GM06990 (cell line): ENCODE data around the gene ST6GALNAC2.

ENCODE experiments used
- DNase-seq: peaks from one replicate; pipeline ENCODE4 v3.0.0-alpha.2; 2011; ENCODE audit not compliant: insufficient read length; ENCODE audit errors: extremely low read depth
- H3K27me3 ChIP-seq: replicated peaks from 2 replicates; pipeline ENCODE4 v1.6.0; 2011; ENCODE audit warnings: low read length; ENCODE audit not compliant: control insufficient read depth, insufficient read depth
- H3K36me3 ChIP-seq: 2 replicates; pipeline ENCODE4 v1.5.1; 2011; ENCODE audit warnings: low read length; ENCODE audit not compliant: control insufficient read depth, insufficient read depth
- H3K4me3 ChIP-seq: replicated peaks from 2 replicates; pipeline ENCODE4 v1.5.1; 2011; ENCODE audit warnings: low read depth, mild to moderate bottlenecking, control low read depth, low read length
- TF ChIP-seq, protein P1 (sequence below): IDR thresholded peaks from 2 replicates; pipeline ENCODE4 v1.5.1; 2011; ENCODE audit warnings: low read length, control low read depth, mild to moderate bottlenecking, inconsistent platforms; ENCODE audit not compliant: insufficient read depth, poor library complexity, severe bottlenecking

The ST6GALNAC2 gene

DNA sequence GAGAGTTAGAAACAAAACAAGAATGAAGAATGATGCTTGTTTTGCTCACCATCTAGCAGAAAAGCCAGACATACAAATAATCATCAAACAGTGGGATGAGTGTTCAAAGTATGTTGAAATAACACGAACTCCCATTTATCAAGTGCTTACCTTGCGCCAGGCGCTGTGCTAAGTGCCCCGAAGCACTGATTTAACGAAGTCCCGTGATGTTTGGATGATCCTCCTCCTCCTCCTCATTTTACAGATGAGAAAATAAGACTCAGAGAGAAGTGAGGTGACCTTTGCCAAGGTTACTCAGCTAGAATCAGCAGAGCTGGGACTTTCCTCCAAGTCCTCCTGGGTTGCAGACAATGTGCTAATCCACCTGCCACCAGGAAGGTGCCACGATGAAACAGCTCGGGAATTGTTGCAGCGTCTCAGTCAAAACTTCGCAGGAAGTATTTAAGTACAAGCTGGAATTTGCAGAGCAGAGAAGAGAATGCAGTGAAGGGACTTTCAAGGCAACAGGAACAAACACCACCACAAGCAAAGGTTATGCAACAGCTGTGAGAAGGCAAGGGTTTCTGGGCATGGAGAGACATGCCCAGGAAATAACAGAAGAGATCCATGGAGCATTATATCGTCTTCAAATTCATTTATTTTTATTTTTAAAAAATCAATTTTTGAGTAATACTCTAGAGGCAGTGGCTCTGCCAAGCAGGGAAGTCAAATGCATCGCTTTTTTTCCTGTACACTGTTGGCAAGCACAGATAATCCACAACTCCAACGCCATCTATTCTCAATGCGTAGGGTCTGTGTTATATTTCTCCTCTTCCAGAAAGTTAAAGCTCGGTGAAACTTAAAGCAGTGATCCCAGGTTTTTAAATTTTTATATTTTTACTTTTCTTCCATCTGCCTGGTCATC is 34.7 kb downstream of the ST6GALNAC2 start:
- Histone ChIP-seq H3K4me3 (peak overlapping the region; percentile 24), H3K27me3 (no peaks in the 10 kb centered on the region), H3K36me3 (no peaks in the 10 kb centered on the region)
- TF ChIP-seq, protein P1, sequence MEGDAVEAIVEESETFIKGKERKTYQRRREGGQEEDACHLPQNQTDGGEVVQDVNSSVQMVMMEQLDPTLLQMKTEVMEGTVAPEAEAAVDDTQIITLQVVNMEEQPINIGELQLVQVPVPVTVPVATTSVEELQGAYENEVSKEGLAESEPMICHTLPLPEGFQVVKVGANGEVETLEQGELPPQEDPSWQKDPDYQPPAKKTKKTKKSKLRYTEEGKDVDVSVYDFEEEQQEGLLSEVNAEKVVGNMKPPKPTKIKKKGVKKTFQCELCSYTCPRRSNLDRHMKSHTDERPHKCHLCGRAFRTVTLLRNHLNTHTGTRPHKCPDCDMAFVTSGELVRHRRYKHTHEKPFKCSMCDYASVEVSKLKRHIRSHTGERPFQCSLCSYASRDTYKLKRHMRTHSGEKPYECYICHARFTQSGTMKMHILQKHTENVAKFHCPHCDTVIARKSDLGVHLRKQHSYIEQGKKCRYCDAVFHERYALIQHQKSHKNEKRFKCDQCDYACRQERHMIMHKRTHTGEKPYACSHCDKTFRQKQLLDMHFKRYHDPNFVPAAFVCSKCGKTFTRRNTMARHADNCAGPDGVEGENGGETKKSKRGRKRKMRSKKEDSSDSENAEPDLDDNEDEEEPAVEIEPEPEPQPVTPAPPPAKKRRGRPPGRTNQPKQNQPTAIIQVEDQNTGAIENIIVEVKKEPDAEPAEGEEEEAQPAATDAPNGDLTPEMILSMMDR, result no peak
- DNase-seq, result no peak

DNA sequence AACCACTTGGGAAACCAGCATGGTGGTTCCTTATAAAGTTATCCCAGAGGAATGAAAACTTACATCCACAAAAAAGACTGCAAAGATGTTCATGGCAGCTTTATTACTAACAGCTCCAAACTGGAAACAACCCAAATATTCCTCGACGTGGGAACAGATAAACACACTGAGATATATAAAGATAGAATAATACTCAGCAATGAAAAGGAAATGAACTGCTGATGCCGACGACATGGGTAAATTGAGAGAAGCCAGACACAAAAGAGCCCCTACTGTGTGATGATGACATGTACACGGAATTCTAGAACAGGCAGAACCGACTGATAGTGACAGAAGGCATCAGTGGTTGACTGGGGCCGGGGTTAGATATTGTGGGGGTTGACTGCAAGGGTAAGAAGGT is 36.1 kb downstream of the ST6GALNAC2 start:
- DNase-seq, result no peak
- Histone ChIP-seq H3K27me3 (no peaks in the 10 kb centered on the region), H3K4me3 (no peak overlapping the region), H3K36me3 (no peaks in the 10 kb centered on the region)
- TF ChIP-seq, protein P1, result no peak

GRCh38 chr17:76549215-76549518 is 36.5 kb downstream of the ST6GALNAC2 start:
- Histone ChIP-seq H3K4me3 (no peak overlapping the region), H3K27me3 (no peaks in the 10 kb centered on the region), H3K36me3 (no peaks in the 10 kb centered on the region)
- TF ChIP-seq, protein P1, result no peak
- DNase-seq, result no peak

DNA sequence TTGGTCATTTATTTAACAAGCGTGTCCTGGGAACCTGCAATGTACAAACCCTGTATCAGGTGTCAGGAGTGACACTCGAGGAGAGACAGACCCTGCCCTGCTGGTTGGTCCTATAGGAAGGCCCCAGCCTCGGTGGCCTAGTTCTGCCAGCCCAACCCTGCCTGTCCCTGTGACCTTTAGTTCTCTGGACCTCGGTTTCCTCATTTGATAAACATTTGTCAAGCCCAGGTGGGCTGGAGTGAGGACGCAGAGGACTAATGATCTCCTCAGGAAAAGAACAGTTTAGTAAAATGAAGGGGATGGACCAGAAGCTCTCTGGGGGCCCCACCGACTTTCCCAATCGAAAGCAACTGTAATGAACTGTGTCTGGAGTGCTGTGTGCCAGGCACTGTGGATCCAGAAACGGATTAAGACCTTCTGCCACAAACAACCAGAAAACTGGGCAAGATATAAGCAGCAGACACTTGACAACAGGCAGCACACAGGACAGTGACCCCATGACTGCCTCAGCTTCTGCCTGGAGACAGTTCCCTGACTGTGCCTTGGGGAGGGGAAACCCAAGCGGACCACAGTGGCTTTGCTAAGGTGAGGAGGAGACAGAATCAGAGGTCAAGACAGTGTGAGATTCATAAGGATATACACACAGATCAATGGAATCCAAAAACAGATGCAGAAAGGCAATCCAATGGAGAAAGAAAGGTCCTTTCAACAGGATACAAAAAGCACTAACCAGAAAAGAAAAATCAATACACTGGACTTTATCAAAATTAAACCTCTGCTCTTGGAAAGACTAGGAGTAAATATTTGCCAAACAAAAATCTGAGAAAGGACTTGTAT is 37.1 kb downstream of the ST6GALNAC2 start:
- H3K4me3 ChIP-seq, result no peak overlapping the region
- H3K27me3 ChIP-seq, result no peaks in the 10 kb centered on the region
- H3K36me3 ChIP-seq, result no peaks in the 10 kb centered on the region
- DNase-seq, result no peak
- TF ChIP-seq, protein P1, result no peak

GRCh38 chr17:76547642-76548202 is 37.9 kb downstream of the ST6GALNAC2 start:
- Histone ChIP-seq H3K27me3 (no peaks in the 10 kb centered on the region; the same call in 1 of the 2 replicates), H3K4me3 (no peak overlapping the region), H3K36me3 (no peaks in the 10 kb centered on the region)
- TF ChIP-seq, protein P1, result no peak
- DNase-seq, result no peak
